GM23338 (cell line): ENCODE data around the gene CARD9. TPM values are rescaled to one million over a fixed set of nuclear protein-coding genes. Genes with fewer than 3 reads are reported as not detected.

Experiments
- ATAC-seq: fragments of 200-7000 bp; cut with Tn5 transposase; 3 replicates; pipeline ENCODE4 v1.9.1; 2020
- DNase-seq: peaks from one replicate; pipeline ENCODE4 v3.0.0-alpha.2; 2015; ENCODE audit warnings: low spot score
- H2AFZ ChIP-seq: fragments of 200-600 bp; sonication (generic); 2 replicates; pipeline ENCODE4 v1.8.0; 2016; ENCODE audit warnings: antibody characterized with exemption, mild to moderate bottlenecking, moderate library complexity
- H3F3A ChIP-seq: fragments of 200-600 bp; sonication (generic); replicated peaks from 2 replicates; pipeline ENCODE4 v1.8.0; 2017; ENCODE audit warnings: antibody characterized with exemption, mixed run types, low read depth
- H3K27ac ChIP-seq: fragments of 200-600 bp; sonication (generic); 2 replicates; pipeline ENCODE4 v1.6.1; 2016; ENCODE audit warnings: low read depth
- H3K27me3 ChIP-seq: fragments of 200-600 bp; sonication (generic); 2 replicates; pipeline ENCODE4 v1.8.0; 2016; ENCODE audit warnings: mild to moderate bottlenecking, mixed run types, moderate library complexity; ENCODE audit not compliant: insufficient read depth
- H3K36me3 ChIP-seq: fragments of 200-600 bp; sonication (generic); 2 replicates; pipeline ENCODE4 v1.8.0; 2016; ENCODE audit warnings: mild to moderate bottlenecking; ENCODE audit not compliant: insufficient read depth
- H3K4me1 ChIP-seq: fragments of 200-600 bp; sonication (generic); 2 replicates; pipeline ENCODE4 v1.8.0; 2016; ENCODE audit warnings: mild to moderate bottlenecking, moderate library complexity; ENCODE audit not compliant: insufficient read depth
- H3K4me2 ChIP-seq: fragments of 200-600 bp; sonication (generic); 2 replicates; pipeline ENCODE4 v1.7.1; 2017; ENCODE audit warnings: mixed run types
- H3K4me3 ChIP-seq: fragments of 200-600 bp; sonication (generic); 2 replicates; pipeline ENCODE4 v1.6.1; 2016; ENCODE audit warnings: mixed run types
- H3K79me2 ChIP-seq: fragments of 200-600 bp; sonication (generic); replicated peaks from 2 replicates; pipeline ENCODE4 v1.8.0; 2017; ENCODE audit warnings: mild to moderate bottlenecking; ENCODE audit not compliant: insufficient read depth
- H3K9me2 ChIP-seq: fragments of 200-600 bp; sonication (generic); 2 replicates; pipeline ENCODE4 v1.8.0; 2017; ENCODE audit not compliant: insufficient read depth
- H4K20me1 ChIP-seq: fragments of 200-600 bp; sonication (generic); replicated peaks from 2 replicates; pipeline ENCODE4 v1.8.0; 2017; ENCODE audit warnings: mild to moderate bottlenecking; ENCODE audit not compliant: insufficient read depth
- H3K27ac Mint-ChIP-seq: 2 replicates; pipeline ENCODE4 v1.8.0; 2020; ENCODE audit warnings: inconsistent platforms, mild to moderate bottlenecking, moderate library complexity, mixed read lengths
- H3K27me3 Mint-ChIP-seq: 3 replicates; pipeline ENCODE4 v1.8.0; 2022; ENCODE audit warnings: low read depth, mild to moderate bottlenecking, moderate library complexity, mixed read lengths, inconsistent platforms; ENCODE audit not compliant: insufficient read depth, poor library complexity
- H3K36me3 Mint-ChIP-seq: 3 replicates; pipeline ENCODE4 v1.8.0; 2021; ENCODE audit warnings: low read depth, mild to moderate bottlenecking, inconsistent platforms, moderate library complexity, mixed read lengths
- H3K4me1 Mint-ChIP-seq: 3 replicates; pipeline ENCODE4 v1.8.0; 2020; ENCODE audit warnings: mild to moderate bottlenecking, inconsistent platforms, mixed read lengths
- H3K4me3 Mint-ChIP-seq: 3 replicates; pipeline ENCODE4 v1.8.0; 2021; ENCODE audit warnings: moderate library complexity, mild to moderate bottlenecking, inconsistent platforms, mixed read lengths
- H3K9me3 Mint-ChIP-seq: 3 replicates; pipeline ENCODE4 v1.8.0; 2020; ENCODE audit warnings: moderate library complexity, mild to moderate bottlenecking, inconsistent platforms, mixed read lengths
- CREB1 ChIP-seq: fragments of 250-450 bp; sonication (Bioruptor Pico); IDR thresholded peaks from 2 replicates; pipeline ENCODE4 v1.5.0; 2020; ENCODE audit warnings: low read depth, mild to moderate bottlenecking, moderate library complexity
- CTCF ChIP-seq, 2 experiments: fragments of 200-600 bp in 1 of 2; sonication (generic) in 1 of 2; conservative IDR thresholded peaks; 2 replicates each; pipeline versions ENCODE4 v1.5.1 to v1.6.1; 2016 to 2017; ENCODE audit warnings: antibody characterized with exemption in 2 of 2, low read depth in 2 of 2, mild to moderate bottlenecking in 2 of 2, moderate library complexity in 1 of 2
- ETS1 ChIP-seq: IDR thresholded peaks from 2 replicates; pipeline ENCODE4 v1.6.1; 2016; ENCODE audit warnings: antibody characterized with exemption
- EZH2 ChIP-seq: fragments of 200-600 bp; sonication (generic); IDR thresholded peaks from one replicate; pipeline ENCODE4 v1.8.0; 2017; ENCODE audit warnings: antibody characterized with exemption, mild to moderate bottlenecking, low read depth; ENCODE audit not compliant: unreplicated experiment
- EZH2phosphoT487 ChIP-seq: fragments of 200-600 bp; sonication (generic); IDR thresholded peaks from one replicate; pipeline ENCODE4 v1.8.1; 2018; ENCODE audit warnings: antibody characterized with exemption; ENCODE audit not compliant: unreplicated experiment
- JUNB ChIP-seq: IDR thresholded peaks from one replicate; pipeline ENCODE4 v1.6.1; 2016; ENCODE audit warnings: antibody characterized with exemption; ENCODE audit not compliant: unreplicated experiment
- STAT1 ChIP-seq: IDR thresholded peaks from one replicate; pipeline ENCODE4 v1.6.1; 2016; ENCODE audit warnings: antibody characterized with exemption; ENCODE audit not compliant: unreplicated experiment
- ZNF114 ChIP-seq: fragments of 250-450 bp; sonication (Bioruptor Pico); IDR thresholded peaks from 2 replicates; pipeline ENCODE4 v1.5.0; 2020; ENCODE audit warnings: mild to moderate bottlenecking, moderate library complexity
- ZNF331 ChIP-seq: fragments of 250-450 bp; sonication (Bioruptor Pico); IDR thresholded peaks from 2 replicates; pipeline ENCODE4 v1.5.0; 2020; ENCODE audit warnings: low read depth, mild to moderate bottlenecking, moderate library complexity
- ZNF462 ChIP-seq: fragments of 250-450 bp; sonication (Bioruptor Pico); IDR thresholded peaks from 2 replicates; pipeline ENCODE4 v1.5.0; 2020; ENCODE audit warnings: mild to moderate bottlenecking, moderate library complexity
- polyA plus RNA-seq: library from polyadenylated mRNA; unstranded; fragments of >200 nt; fragmentation: Nextera tagmentation; extraction: Ambion mirVana; gene quantifications from 2 replicates; pipeline ENCODE4 v1.2.1, GENCODE V29; 2016
- total RNA-seq: library from RNA; depleted of rRNA; stranded (reverse); fragments of >200 nt; shearing (Covaris generic); gene quantifications from 2 replicates; pipeline ENCODE4 v1.2.3, GENCODE V29; 2014

The CARD9 gene
- total and polyA plus RNA-seq, 2 experiments from 2014 or later, result 0.49 to 0.63 TPM

GRCh38 chr9:136385015-136385414 is 11.5 kb upstream of the CARD9 start:
- no peak overlapping the region for H3K4me2 ChIP-seq
- Mint-ChIP-seq H3K27ac (no peak overlapping the region), H3K4me3 (no peak overlapping the region), H3K27me3 (peaks cover 1% of the 10 kb centered on the region), H3K36me3 (peaks cover 66% of the 10 kb centered on the region), H3K4me1 (no peaks in the 10 kb centered on the region), H3K9me3 (no peaks in the 10 kb centered on the region)
- no peak overlapping the region for H3K4me3 ChIP-seq
- TF ChIP-seq JUNB (no peak), CREB1 (CRISPR knock-in tag) (no peak), CTCF (conservative IDR thresholded peaks at IDR 0.05; ENCODE audit: low read depth in 2 of 2) (no peak)
- H3K27me3 ChIP-seq, result no peaks in the 10 kb centered on the region
- no peaks in the 10 kb centered on the region for H3K79me2 ChIP-seq
- DNase-seq (no peak), ATAC-seq (no peak)
- 0 out of 2 replicates have a peak, but pooled peaks cover 3% of the 10 kb centered on the region for H3F3A ChIP-seq
- no peaks in the 10 kb centered on the region for H3K4me1 ChIP-seq
- H3K27ac ChIP-seq, result no peak overlapping the region
- no peaks in the 10 kb centered on the region for H3K9me2 ChIP-seq
- H3K36me3 ChIP-seq, result peaks cover 23% of the 10 kb centered on the region; the same call in 1 of the 2 replicates
- peaks cover 11% of the 10 kb centered on the region; the same call in 1 of the 2 replicates for H4K20me1 ChIP-seq
- no peak overlapping the region for H2AFZ ChIP-seq

- Histone ChIP-seq H3K79me2 (no peaks in the 10 kb centered on the region), H3K27me3 (no peaks in the 10 kb centered on the region), H2AFZ (no peak overlapping the region), H3K36me3 (peaks cover 22% of the 10 kb centered on the region; the same call in 1 of the 2 replicates), H3F3A (0 out of 2 replicates have a peak, but pooled peaks cover 3% of the 10 kb centered on the region), H3K4me3 (no peak overlapping the region), H4K20me1 (peaks cover 8% of the 10 kb centered on the region; the same call in 1 of the 2 replicates), H3K4me2 (no peak overlapping the region), H3K27ac (no peak overlapping the region), H3K4me1 (no peaks in the 10 kb centered on the region), H3K9me2 (no peaks in the 10 kb centered on the region)
- Mint-ChIP-seq H3K27ac (no peak overlapping the region), H3K27me3 (peaks cover 1% of the 10 kb centered on the region), H3K36me3 (peaks cover 52% of the 10 kb centered on the region), H3K4me1 (no peaks in the 10 kb centered on the region), H3K4me3 (no peak overlapping the region), H3K9me3 (no peaks in the 10 kb centered on the region)
- no peak for ATAC-seq
- no peak for DNase-seq
- TF ChIP-seq CREB1 (CRISPR knock-in tag), result no peak
- TF ChIP-seq ZNF462 (CRISPR knock-in tag), result no peak
- no peak for TF ChIP-seq STAT1
- TF ChIP-seq CTCF (conservative IDR thresholded peaks at IDR 0.05; ENCODE audit: low read depth in 2 of 2), result no peak
- no peak for TF ChIP-seq ZNF114 (CRISPR knock-in tag)
- TF ChIP-seq EZH2phosphoT487, result no peak
- TF ChIP-seq EZH2, result no peak
- no peak for TF ChIP-seq ETS1
- TF ChIP-seq ZNF331 (CRISPR knock-in tag), result no peak
These were observed 10.0 kb upstream of the CARD9 start for GRCh38 chr9:136383436-136383835.
